Fibroblast of skin of scalp (primary cell): ENCODE data around the gene TLX2.

Experiments
- DNase-seq: peaks from one replicate; pipeline ENCODE4 v3.0.0-alpha.2; 2013

The TLX2 gene

GRCh38 chr2:74534411-74534810 is 20.2 kb downstream of the TLX2 start:
- no peak for DNase-seq

- no peak for DNase-seq
Measured at GRCh38 chr2:74535440-74535965, 21.3 kb downstream of the TLX2 start.

- no peak for DNase-seq
Measured at GRCh38 chr2:74536166-74536950, 22.1 kb downstream of the TLX2 start.

GRCh38 chr2:74537140-74537539 is 22.9 kb downstream of the TLX2 start:
- DNase-seq, result no peak

GRCh38 chr2:74538881-74539339 is 24.7 kb downstream of the TLX2 start:
- no peak for DNase-seq

- no peak for DNase-seq
Measured at GRCh38 chr2:74540291-74540690, 26.0 kb downstream of the TLX2 start.

GRCh38 chr2:74542978-74543377 is 28.7 kb downstream of the TLX2 start:
- no peak for DNase-seq

- no peak for DNase-seq
Measured at GRCh38 chr2:74544634-74545033, 30.4 kb downstream of the TLX2 start.

GRCh38 chr2:74546004-74546403 is 31.8 kb downstream of the TLX2 start:
- DNase-seq, result no peak

GRCh38 chr2:74548285-74548899 is 34.1 kb downstream of the TLX2 start:
- DNase-seq, result no peak

GRCh38 chr2:74548900-74549826 is 34.9 kb downstream of the TLX2 start:
- peak; percentile 49 for DNase-seq

- peak; percentile 25 for DNase-seq
Measured at GRCh38 chr2:74550231-74550630, 36.0 kb downstream of the TLX2 start.

GRCh38 chr2:74551530-74551929 is 37.3 kb downstream of the TLX2 start:
- DNase-seq, result no peak

- DNase-seq, result peak; percentile 19
Measured at GRCh38 chr2:74551942-74552913, 38.0 kb downstream of the TLX2 start.

- DNase-seq, result peak; percentile 27
Measured at GRCh38 chr2:74552914-74553811, 38.9 kb downstream of the TLX2 start.

- peak; percentile 95 for DNase-seq
Measured at GRCh38 chr2:74553892-74554819, 39.9 kb downstream of the TLX2 start, which contains the start of the genes DOK1 and LOXL3. DOK1 (plus strand) TSS chr2:74554720; CDS start chr2:74554755, 35 bp downstream. LOXL3 (minus strand) TSS chr2:74553942; CDS start chr2:74552634, 1,308 bp downstream.

GRCh38 chr2:74554820-74555531 is 40.7 kb downstream of the TLX2 start:
- no peak for DNase-seq

- no peak for DNase-seq
Measured at GRCh38 chr2:74555610-74556103, 41.4 kb downstream of the TLX2 start.
